ENCODE data around the gene JPT2. TPM values are rescaled to one million over a fixed set of nuclear protein-coding genes. Genes with fewer than 3 reads are reported as not detected.
A peak's percentile ranks its signal among the peaks of the same experiment; 100 is the strongest.

JPT2 gene
- total and polyA plus RNA-seq, 10 donors, result 8.2 to 30.5 (median 17.7) TPM

- peak; percentile 52 for DNase-seq
- WGBS, 5 donors, result 92 to 98% (median 95%) methylated on average over 24 to 29 of the region's 29 CpGs
- TF ChIP-seq CTCF (IDR thresholded peaks at IDR 0.05 in 8 of 11, conservative IDR thresholded peaks at IDR 0.05 in 3 of 11) (no peak), POLR2AphosphoS5 (IDR thresholded peaks at IDR 0.05) (peak in 1 of 3 donors; percentile 35), POLR2A (IDR thresholded peaks at IDR 0.05) (no peak)
- Histone ChIP-seq H3K27ac (no peak overlapping the region), H3K4me1 (no peaks in the 10 kb centered on the region), H3K36me3 (peaks cover 3 to 100% (median 90%) of the 10 kb centered on the region in 6 donors), H3K27me3 (replicated peaks in 1 of 7) (no peaks in the 10 kb centered on the region), H3K9me3 (no peaks in the 10 kb centered on the region), H3K4me3 (no peak overlapping the region)
- intact Hi-C loops (cut with DNase I; ENCODE audit: low total_unique reads), result no loop called here
Observed at GRCh38 chr16:1749152-1750117, 71.4 kb downstream of the JPT2 start.

Small RNAs within 50 kb of the gene (microRNA-seq; reads per million reads assigned to microRNA genes)
- 0.57 to 2.5 (median 1.8) reads per million in 3 donors for gene MIR3177

Small RNAs within 50 kb of the gene (small RNA-seq; reads per million reads assigned to genes)
- gene MIR3177, result 0.14 to 0.49 (median 0.28) reads per million in 4 donors

Other genes with a start within 250 kb of the JPT2 start
- 1 to 10 TPM in 1 of 7 donors, under 1 TPM in 1, not detected in 5; 0.73 to 1.3 TPM for gene PERCC1, start 247.2 kb upstream of the JPT2 start, total RNA-seq
- gene PERCC1, start 247.2 kb upstream of the JPT2 start, polyA plus RNA-seq, result under 1 TPM in 1 of 3 donors, not detected in 2; 0.11 TPM
- 1 to 10 TPM; 1.6 to 6.4 (median 3.8) TPM for gene CCDC154, start 233.7 kb upstream of the JPT2 start, total RNA-seq
- gene CCDC154, start 233.7 kb upstream of the JPT2 start, polyA plus RNA-seq, result 10 to 100 TPM in 2 of 3 donors, 1 to 10 TPM in 1; 8.3 to 18.2 (median 10.8) TPM
- gene CLCN7, start 203.3 kb upstream of the JPT2 start, total RNA-seq, result 100 to 1,000 TPM in 6 of 7 donors, 10 to 100 TPM in 1; 76.5 to 146 (median 127) TPM
- gene CLCN7, start 203.3 kb upstream of the JPT2 start, polyA plus RNA-seq, result 100 to 1,000 TPM in 1 of 3 donors, 10 to 100 TPM in 2; 43.2 to 117 (median 59.6) TPM
- under 1 TPM in 5 of 7 donors, not detected in 2; 0.23 to 0.85 (median 0.60) TPM for gene PTX4, start 189.3 kb upstream of the JPT2 start, total RNA-seq
- under 1 TPM in 2 of 3 donors, not detected in 1; 0.03 to 0.19 TPM for gene PTX4, start 189.3 kb upstream of the JPT2 start, polyA plus RNA-seq
- 10 to 100 TPM; 28.5 to 64.2 (median 44.0) TPM for gene TELO2, start 184.9 kb upstream of the JPT2 start, total RNA-seq
- gene TELO2, start 184.9 kb upstream of the JPT2 start, polyA plus RNA-seq, result 100 to 1,000 TPM in 1 of 3 donors, 10 to 100 TPM in 2; 60.3 to 110 (median 83.5) TPM
- gene TMEM204, start 144.6 kb upstream of the JPT2 start, total RNA-seq, result 10 to 100 TPM; 12.6 to 47.1 (median 26.9) TPM
- 10 to 100 TPM; 10.1 to 21.0 (median 13.6) TPM for gene TMEM204, start 144.6 kb upstream of the JPT2 start, polyA plus RNA-seq
- gene IFT140, start 66.2 kb upstream of the JPT2 start, total RNA-seq, result 10 to 100 TPM in 5 of 7 donors, 1 to 10 TPM in 2; 7.8 to 14.5 (median 12.3) TPM
- gene IFT140, start 66.2 kb upstream of the JPT2 start, polyA plus RNA-seq, result 1 to 10 TPM; 4.2 to 6.5 (median 4.3) TPM
- gene CRAMP1, start 65.9 kb upstream of the JPT2 start, total RNA-seq, result 10 to 100 TPM; 15.5 to 32.4 (median 21.6) TPM
- gene CRAMP1, start 65.9 kb upstream of the JPT2 start, polyA plus RNA-seq, result 10 to 100 TPM in 1 of 3 donors, 1 to 10 TPM in 2; 3.0 to 10.2 (median 3.2) TPM
- gene MAPK8IP3, start 27.9 kb downstream of the JPT2 start, total RNA-seq, result 100 to 1,000 TPM in 6 of 7 donors, 10 to 100 TPM in 1; 97.0 to 134 (median 126) TPM
- gene MAPK8IP3, start 27.9 kb downstream of the JPT2 start, polyA plus RNA-seq, result 100 to 1,000 TPM in 1 of 3 donors, 10 to 100 TPM in 2; 27.2 to 116 (median 57.8) TPM
- gene NME3, start 93.3 kb downstream of the JPT2 start, total RNA-seq, result 10 to 100 TPM; 51.0 to 82.9 (median 68.4) TPM
- gene NME3, start 93.3 kb downstream of the JPT2 start, polyA plus RNA-seq, result 100 to 1,000 TPM; 152 to 283 (median 256) TPM
- gene EME2, start 94.5 kb downstream of the JPT2 start, total RNA-seq, result 10 to 100 TPM; 17.8 to 41.3 (median 28.8) TPM
- gene EME2, start 94.5 kb downstream of the JPT2 start, polyA plus RNA-seq, result 10 to 100 TPM in 2 of 3 donors, 1 to 10 TPM in 1; 5.1 to 22.4 (median 13.8) TPM
- 10 to 100 TPM; 49.9 to 66.8 (median 62.3) TPM for gene MRPS34, start 94.9 kb downstream of the JPT2 start, total RNA-seq
- 100 to 1,000 TPM; 133 to 157 (median 134) TPM for gene MRPS34, start 94.9 kb downstream of the JPT2 start, polyA plus RNA-seq
- 100 to 1,000 TPM in 2 of 7 donors, 10 to 100 TPM in 5; 41.4 to 114 (median 65.3) TPM for gene SPSB3, start 104.3 kb downstream of the JPT2 start, total RNA-seq
- gene SPSB3, start 104.3 kb downstream of the JPT2 start, polyA plus RNA-seq, result 100 to 1,000 TPM; 111 to 266 (median 204) TPM
- gene NUBP2, start 104.7 kb downstream of the JPT2 start, total RNA-seq, result 100 to 1,000 TPM in 1 of 7 donors, 10 to 100 TPM in 6; 37.5 to 103 (median 44.6) TPM
- 10 to 100 TPM; 61.9 to 84.3 (median 79.3) TPM for gene NUBP2, start 104.7 kb downstream of the JPT2 start, polyA plus RNA-seq
- under 1 TPM in 5 of 7 donors, not detected in 2; 0.21 to 0.63 (median 0.39) TPM for gene IGFALS, start 115.4 kb downstream of the JPT2 start, total RNA-seq
- under 1 TPM; 0.14 to 0.19 (median 0.17) TPM for gene IGFALS, start 115.4 kb downstream of the JPT2 start, polyA plus RNA-seq
- gene HAGH, start 148.5 kb downstream of the JPT2 start, total RNA-seq, result 10 to 100 TPM; 42.4 to 60.4 (median 49.1) TPM
- gene HAGH, start 148.5 kb downstream of the JPT2 start, polyA plus RNA-seq, result 10 to 100 TPM; 33.6 to 76.6 (median 41.0) TPM
- gene FAHD1, start 148.9 kb downstream of the JPT2 start, total RNA-seq, result 10 to 100 TPM in 6 of 7 donors, 1 to 10 TPM in 1; 9.5 to 34.9 (median 17.7) TPM
- 10 to 100 TPM; 13.8 to 23.1 (median 15.4) TPM for gene FAHD1, start 148.9 kb downstream of the JPT2 start, polyA plus RNA-seq
- not detected for gene MEIOB, start 193.9 kb downstream of the JPT2 start, total RNA-seq
- gene MEIOB, start 193.9 kb downstream of the JPT2 start, polyA plus RNA-seq, result not detected
- under 1 TPM in 1 of 7 donors, not detected in 6; 0.20 TPM for gene HS3ST6, start 240.1 kb downstream of the JPT2 start, total RNA-seq
- under 1 TPM in 1 of 3 donors, not detected in 2; 0.06 TPM for gene HS3ST6, start 240.1 kb downstream of the JPT2 start, polyA plus RNA-seq